HEK293T (cell line): ENCODE measurements around the gene CLDN1.

Experiments used
- ARNT ChIP-seq: fragments of 450-650 bp; IDR thresholded peaks from 2 replicates; pipeline ENCODE4 v1.6.1; 2017; ENCODE audit warnings: mild to moderate bottlenecking
- CTBP1 ChIP-seq: fragments of 450-650 bp; IDR thresholded peaks from 2 replicates; pipeline ENCODE4 v1.6.1; 2016; ENCODE audit warnings: borderline replicate concordance
- ELF4 ChIP-seq: fragments of 450-650 bp; IDR thresholded peaks from 2 replicates; pipeline ENCODE4 v1.6.1; 2017; ENCODE audit warnings: antibody characterized with exemption
- FOXA1 ChIP-seq: fragments of 450-650 bp; IDR thresholded peaks from 2 replicates; pipeline ENCODE4 v1.6.1; 2016; ENCODE audit warnings: mild to moderate bottlenecking
- FOXM1 ChIP-seq: fragments of 450-650 bp; IDR thresholded peaks from 2 replicates; pipeline ENCODE4 v1.6.1; 2017; ENCODE audit warnings: mild to moderate bottlenecking, borderline replicate concordance
- HDGF ChIP-seq: fragments of 450-650 bp; IDR thresholded peaks from 2 replicates; pipeline ENCODE4 v1.6.1; 2017; ENCODE audit warnings: antibody characterized with exemption, borderline replicate concordance
- L3MBTL2 ChIP-seq: fragments of 450-650 bp; conservative IDR thresholded peaks from 2 replicates; pipeline ENCODE4 v1.6.1; 2016; ENCODE audit warnings: mild to moderate bottlenecking
- SP1 ChIP-seq: fragments of 450-650 bp; IDR thresholded peaks from 2 replicates; pipeline ENCODE4 v1.6.1; 2017
- TARDBP ChIP-seq: fragments of 450-650 bp; IDR thresholded peaks from 2 replicates; pipeline ENCODE4 v1.6.1; 2016

- TF ChIP-seq FOXM1 (no peak), ARNT (no peak), TARDBP (no peak), SP1 (no peak), ELF4 (no peak), FOXA1 (no peak), L3MBTL2 (no peak), CTBP1 (no peak), HDGF (no peak)
Measured at GRCh38 chr3:190266265-190266912, 55.9 kb downstream of the CLDN1 start.
